GM12865 (cell line): ENCODE measurements around the gene PPIP5K2.

Source experiments
- DNase-seq: peaks from one replicate; pipeline ENCODE4 v3.0.0; 2010; ENCODE audit warnings: low read depth
- H3K4me3 ChIP-seq: 2 replicates; pipeline ENCODE4 v1.5.1; 2011; ENCODE audit warnings: mild to moderate bottlenecking, low read depth, low read length, control low read depth
- TF ChIP-seq, protein P1 (sequence below): IDR thresholded peaks from 2 replicates; pipeline ENCODE4 v1.5.1; 2011; ENCODE audit warnings: low read length, control low read depth, low read depth, inconsistent platforms; ENCODE audit not compliant: insufficient read depth; ENCODE audit errors: missing control alignments

PPIP5K2 gene

DNA sequence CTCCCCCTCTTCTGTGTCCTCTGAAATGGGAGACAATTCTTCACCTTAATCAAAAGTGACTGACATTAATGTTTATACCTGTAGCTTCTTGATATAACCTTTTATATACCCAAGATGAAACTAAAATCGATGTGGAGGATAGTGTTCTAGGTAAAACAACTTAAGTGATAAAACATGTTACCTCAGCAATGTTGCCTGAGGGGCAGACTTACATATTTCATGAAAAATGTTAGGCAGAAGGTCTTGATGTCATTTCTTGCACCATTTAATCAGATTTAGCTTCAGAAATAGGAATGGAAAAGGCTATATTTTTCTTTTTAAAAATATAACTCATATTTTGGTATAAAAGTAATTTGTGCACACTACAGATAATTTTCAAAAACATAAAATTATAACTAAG, 115.8 kb downstream of the PPIP5K2 start:
- DNase-seq: no peak
- TF ChIP-seq, protein P1, sequence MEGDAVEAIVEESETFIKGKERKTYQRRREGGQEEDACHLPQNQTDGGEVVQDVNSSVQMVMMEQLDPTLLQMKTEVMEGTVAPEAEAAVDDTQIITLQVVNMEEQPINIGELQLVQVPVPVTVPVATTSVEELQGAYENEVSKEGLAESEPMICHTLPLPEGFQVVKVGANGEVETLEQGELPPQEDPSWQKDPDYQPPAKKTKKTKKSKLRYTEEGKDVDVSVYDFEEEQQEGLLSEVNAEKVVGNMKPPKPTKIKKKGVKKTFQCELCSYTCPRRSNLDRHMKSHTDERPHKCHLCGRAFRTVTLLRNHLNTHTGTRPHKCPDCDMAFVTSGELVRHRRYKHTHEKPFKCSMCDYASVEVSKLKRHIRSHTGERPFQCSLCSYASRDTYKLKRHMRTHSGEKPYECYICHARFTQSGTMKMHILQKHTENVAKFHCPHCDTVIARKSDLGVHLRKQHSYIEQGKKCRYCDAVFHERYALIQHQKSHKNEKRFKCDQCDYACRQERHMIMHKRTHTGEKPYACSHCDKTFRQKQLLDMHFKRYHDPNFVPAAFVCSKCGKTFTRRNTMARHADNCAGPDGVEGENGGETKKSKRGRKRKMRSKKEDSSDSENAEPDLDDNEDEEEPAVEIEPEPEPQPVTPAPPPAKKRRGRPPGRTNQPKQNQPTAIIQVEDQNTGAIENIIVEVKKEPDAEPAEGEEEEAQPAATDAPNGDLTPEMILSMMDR: no peak
- no peak overlapping the region for H3K4me3 ChIP-seq

DNA sequence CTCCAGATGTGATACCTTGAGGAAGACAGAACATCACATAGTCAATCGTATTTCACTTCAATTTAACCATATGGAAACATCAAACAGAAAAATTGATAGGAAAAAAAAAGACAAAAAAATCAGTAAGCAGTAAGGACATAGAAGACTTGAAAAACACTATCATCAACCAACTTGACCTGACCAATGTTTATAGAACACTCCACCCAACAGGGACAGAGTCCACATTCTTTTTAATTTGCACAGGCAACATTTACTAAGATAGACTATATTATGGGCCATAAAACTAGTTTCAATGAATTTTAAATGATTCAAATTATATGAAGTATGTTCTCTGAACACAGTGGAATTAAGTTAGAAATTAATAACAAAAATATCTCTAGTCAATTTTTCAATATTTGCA, 117.7 kb downstream of the PPIP5K2 start:
- TF ChIP-seq, protein P1: no peak
- no peak overlapping the region for H3K4me3 ChIP-seq
- no peak for DNase-seq

GRCh38 chr5:103243665-103244064, 123.6 kb downstream of the PPIP5K2 start:
- TF ChIP-seq, protein P1: no peak
- H3K4me3 ChIP-seq: no peak overlapping the region
- no peak for DNase-seq

- no peak for DNase-seq
- no peak overlapping the region for H3K4me3 ChIP-seq
- TF ChIP-seq, protein P1: no peak
Observed at GRCh38 chr5:103244398-103244797, 124.3 kb downstream of the PPIP5K2 start.

DNA sequence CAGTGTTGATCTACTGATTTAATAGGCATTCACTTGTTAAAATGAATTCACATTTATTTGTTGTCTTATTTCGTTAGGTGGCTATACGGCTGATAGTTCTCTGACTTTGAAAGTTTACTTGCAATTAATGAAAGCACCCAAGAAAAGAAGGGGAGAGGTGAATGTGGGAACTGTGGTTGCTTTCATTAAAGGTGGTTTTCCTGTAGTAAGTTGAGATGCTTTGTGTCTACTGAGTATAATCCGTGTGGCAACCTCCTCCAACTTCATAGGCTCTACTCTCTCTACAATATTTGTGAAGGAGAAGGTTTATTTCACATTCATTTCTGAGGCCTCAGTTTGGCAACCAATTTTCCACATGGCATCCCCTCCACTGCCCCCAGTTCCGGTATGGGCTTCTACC, 125.7 kb downstream of the PPIP5K2 start:
- H3K4me3 ChIP-seq: no peak overlapping the region
- TF ChIP-seq, protein P1: no peak
- no peak for DNase-seq

DNA sequence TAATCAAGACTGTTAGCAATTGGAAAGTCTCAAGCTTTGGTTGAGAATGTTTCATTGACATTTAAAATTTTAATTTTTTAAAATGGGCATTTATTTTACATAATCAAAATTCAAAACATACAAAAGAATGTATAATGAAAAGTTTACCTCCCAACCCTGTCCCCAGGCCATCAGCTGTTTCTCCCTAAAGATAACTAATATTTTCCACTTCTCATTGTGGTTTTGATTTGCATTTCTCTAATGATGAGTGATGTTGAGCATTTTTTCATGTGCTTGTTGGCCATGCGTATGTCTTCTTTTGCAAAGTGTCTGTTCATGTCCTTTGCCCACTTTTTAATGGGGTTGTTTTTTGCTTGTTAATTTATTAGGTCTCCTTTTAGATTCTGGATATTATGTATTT, 127.0 kb downstream of the PPIP5K2 start:
- no peak overlapping the region for H3K4me3 ChIP-seq
- DNase-seq: no peak
- TF ChIP-seq, protein P1: no peak

- H3K4me3 ChIP-seq: no peak overlapping the region
- TF ChIP-seq, protein P1: no peak
- no peak for DNase-seq
Observed at GRCh38 chr5:103249068-103249467, 129.0 kb downstream of the PPIP5K2 start.
